GM20431 (cell line): ENCODE measurements around the gene FMNL2.

Experiments
- in situ Hi-C: fragments of 300-500 bp; cut with MseI, MboI; formaldehyde crosslinking; loops from one replicate; pipeline ENCODE4 v1.15.0; 2020; ENCODE audit warnings: low sequenced_read_pairs; ENCODE audit not compliant: unreplicated experiment

The FMNL2 gene

GRCh38 chr2:152440460-152440859, 105.5 kb downstream of the FMNL2 start:
- in situ Hi-C loops = no loop called here

- in situ Hi-C loops = no loop called here
Observed at GRCh38 chr2:152441961-152442360, 107.0 kb downstream of the FMNL2 start.

- in situ Hi-C loops = no loop called here
Observed at GRCh38 chr2:152443771-152444170, 108.8 kb downstream of the FMNL2 start.

- in situ Hi-C loops = no loop called here
Observed at GRCh38 chr2:152444448-152444847, 109.5 kb downstream of the FMNL2 start.

GRCh38 chr2:152445375-152445774, 110.4 kb downstream of the FMNL2 start:
- in situ Hi-C loops = no loop called here

GRCh38 chr2:152445791-152446201, 110.8 kb downstream of the FMNL2 start:
- in situ Hi-C loops = no loop called here

- in situ Hi-C loops = no loop called here
Observed at GRCh38 chr2:152446213-152446612, 111.2 kb downstream of the FMNL2 start.

GRCh38 chr2:152447897-152448296, 112.9 kb downstream of the FMNL2 start:
- in situ Hi-C loops = no loop called here

- in situ Hi-C loops = no loop called here
Observed at GRCh38 chr2:152448606-152449005, 113.6 kb downstream of the FMNL2 start.

- in situ Hi-C loops = no loop called here
Observed at GRCh38 chr2:152449578-152449977, 114.6 kb downstream of the FMNL2 start.

- in situ Hi-C loops = no loop called here
Observed at GRCh38 chr2:152450176-152450575, 115.2 kb downstream of the FMNL2 start.

- in situ Hi-C loops = no loop called here
Observed at GRCh38 chr2:152452256-152452973, 117.4 kb downstream of the FMNL2 start.

GRCh38 chr2:152453129-152453911, 118.3 kb downstream of the FMNL2 start:
- in situ Hi-C loops = no loop called here

GRCh38 chr2:152454371-152454770, 119.4 kb downstream of the FMNL2 start:
- in situ Hi-C loops = no loop called here

GRCh38 chr2:152454960-152455359, 120.0 kb downstream of the FMNL2 start:
- in situ Hi-C loops = no loop called here

GRCh38 chr2:152455738-152456137, 120.8 kb downstream of the FMNL2 start:
- in situ Hi-C loops = no loop called here

GRCh38 chr2:152456262-152456661, 121.3 kb downstream of the FMNL2 start:
- in situ Hi-C loops = no loop called here

GRCh38 chr2:152458441-152458940, 123.5 kb downstream of the FMNL2 start:
- in situ Hi-C loops = no loop called here

- in situ Hi-C loops = no loop called here
Observed at GRCh38 chr2:152459091-152459490, 124.1 kb downstream of the FMNL2 start.

GRCh38 chr2:152460567-152460966, 125.6 kb downstream of the FMNL2 start:
- in situ Hi-C loops = no loop called here

GRCh38 chr2:152462120-152462519, 127.1 kb downstream of the FMNL2 start:
- in situ Hi-C loops = no loop called here
